ENCODE data around the gene POLD1. TPM values are rescaled to one million over a fixed set of nuclear protein-coding genes. Genes with fewer than 3 reads are reported as not detected.

POLD1 gene
- total and polyA plus RNA-seq, 4 donors: 7.5 to 57.1 (median 8.2) TPM

DNA sequence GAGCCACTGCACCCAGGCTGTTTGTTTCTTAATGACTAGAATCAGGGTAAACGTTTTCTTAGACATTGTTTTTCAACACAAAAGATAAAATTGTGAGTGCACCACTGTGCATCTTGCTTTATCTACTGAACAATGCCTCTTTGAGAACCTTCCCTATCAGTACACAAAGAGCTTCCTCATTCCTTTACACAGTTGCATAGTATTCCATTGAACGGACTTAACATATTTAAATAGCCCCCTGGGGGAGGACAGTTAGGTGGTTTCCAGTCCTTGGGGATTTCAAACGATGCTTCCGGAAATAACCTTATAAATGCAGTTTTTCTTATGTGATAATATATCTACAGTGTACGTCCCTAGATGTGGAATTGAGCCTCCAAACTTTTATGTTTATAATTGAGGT is 8.6 kb downstream of the POLD1 start:
- Histone ChIP-seq H3K27ac (ENCODE audit: low read depth in 1 of 2, low read length in 2 of 2) (no peak overlapping the region), H3K4me1 (ENCODE audit: control insufficient read depth in 4 of 4, insufficient read depth in 4 of 4, low read length in 3 of 4) (no peaks in the 10 kb centered on the region), H3K36me3 (ENCODE audit: control insufficient read depth in 4 of 4, insufficient read depth in 3 of 4, low read depth in 1 of 4, low read length in 3 of 4) (no peaks in the 10 kb centered on the region), H3K4me3 (ENCODE audit: low read depth in 1 of 3, low read length in 3 of 3) (no peak overlapping the region), H3K27me3 (ENCODE audit: control insufficient read depth in 4 of 4, insufficient read depth in 4 of 4, low read length in 3 of 4) (no peaks in the 10 kb centered on the region), H3K9me3 (ENCODE audit: control insufficient read depth in 4 of 4, low read length in 3 of 4) (no peaks in the 10 kb centered on the region), H3K9ac (ENCODE audit: low read depth in 1 of 2, low read length in 2 of 2) (no peak overlapping the region)
- DNase-seq (ENCODE audit: low spot score): no peak
- 95% methylated on average over 5 of the region's 5 CpGs for WGBS
- TF ChIP-seq, protein P1, sequence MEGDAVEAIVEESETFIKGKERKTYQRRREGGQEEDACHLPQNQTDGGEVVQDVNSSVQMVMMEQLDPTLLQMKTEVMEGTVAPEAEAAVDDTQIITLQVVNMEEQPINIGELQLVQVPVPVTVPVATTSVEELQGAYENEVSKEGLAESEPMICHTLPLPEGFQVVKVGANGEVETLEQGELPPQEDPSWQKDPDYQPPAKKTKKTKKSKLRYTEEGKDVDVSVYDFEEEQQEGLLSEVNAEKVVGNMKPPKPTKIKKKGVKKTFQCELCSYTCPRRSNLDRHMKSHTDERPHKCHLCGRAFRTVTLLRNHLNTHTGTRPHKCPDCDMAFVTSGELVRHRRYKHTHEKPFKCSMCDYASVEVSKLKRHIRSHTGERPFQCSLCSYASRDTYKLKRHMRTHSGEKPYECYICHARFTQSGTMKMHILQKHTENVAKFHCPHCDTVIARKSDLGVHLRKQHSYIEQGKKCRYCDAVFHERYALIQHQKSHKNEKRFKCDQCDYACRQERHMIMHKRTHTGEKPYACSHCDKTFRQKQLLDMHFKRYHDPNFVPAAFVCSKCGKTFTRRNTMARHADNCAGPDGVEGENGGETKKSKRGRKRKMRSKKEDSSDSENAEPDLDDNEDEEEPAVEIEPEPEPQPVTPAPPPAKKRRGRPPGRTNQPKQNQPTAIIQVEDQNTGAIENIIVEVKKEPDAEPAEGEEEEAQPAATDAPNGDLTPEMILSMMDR (IDR thresholded peaks at IDR 0.05; ENCODE audit: low read depth, low read length, missing input control): no peak
- TF ChIP-seq TAF1 (conservative IDR thresholded peaks at IDR 0.05) (no peak), HNF4A (conservative IDR thresholded peaks at IDR 0.05) (no peak), FOXA1 (IDR thresholded peaks at IDR 0.05) (no peak)

DNA sequence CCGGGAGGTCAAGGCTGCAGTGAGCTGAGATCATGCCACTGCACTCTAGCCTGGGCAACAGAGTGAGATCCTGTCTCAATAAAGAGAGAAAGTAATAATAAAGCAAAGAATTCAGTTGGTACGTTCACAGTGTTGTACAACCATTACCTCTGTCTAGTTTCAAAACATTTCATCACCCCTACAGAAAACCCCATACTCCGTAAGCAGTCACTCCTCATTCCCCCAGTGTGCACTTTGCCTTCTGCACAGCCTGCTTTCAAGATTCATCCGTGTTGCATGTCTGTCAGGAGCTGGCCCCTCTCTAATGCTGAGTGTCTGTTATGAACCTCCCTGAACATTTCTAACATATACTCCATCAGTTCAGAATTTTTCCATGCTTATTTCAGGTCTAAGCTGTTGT is 9.4 kb downstream of the POLD1 start:
- Histone ChIP-seq H3K4me1 (ENCODE audit: control insufficient read depth in 4 of 4, insufficient read depth in 4 of 4, low read length in 3 of 4) (no peaks in the 10 kb centered on the region), H3K27me3 (ENCODE audit: control insufficient read depth in 4 of 4, insufficient read depth in 4 of 4, low read length in 3 of 4) (no peaks in the 10 kb centered on the region), H3K9ac (ENCODE audit: low read depth in 1 of 2, low read length in 2 of 2) (no peak overlapping the region), H3K4me3 (ENCODE audit: low read depth in 1 of 3, low read length in 3 of 3) (no peak overlapping the region), H3K36me3 (ENCODE audit: control insufficient read depth in 4 of 4, insufficient read depth in 3 of 4, low read depth in 1 of 4, low read length in 3 of 4) (no peaks in the 10 kb centered on the region), H3K27ac (ENCODE audit: low read depth in 1 of 2, low read length in 2 of 2) (no peak overlapping the region), H3K9me3 (ENCODE audit: control insufficient read depth in 4 of 4, low read length in 3 of 4) (no peaks in the 10 kb centered on the region)
- 84% methylated on average over 4 of the region's 4 CpGs for WGBS
- TF ChIP-seq FOXA2 (IDR thresholded peaks at IDR 0.05): no peak
- TF ChIP-seq, protein P1 (IDR thresholded peaks at IDR 0.05; ENCODE audit: low read depth, low read length, missing input control): no peak
- TF ChIP-seq RXRA (IDR thresholded peaks at IDR 0.05): no peak
- no peak for DNase-seq (ENCODE audit: low spot score)

DNA sequence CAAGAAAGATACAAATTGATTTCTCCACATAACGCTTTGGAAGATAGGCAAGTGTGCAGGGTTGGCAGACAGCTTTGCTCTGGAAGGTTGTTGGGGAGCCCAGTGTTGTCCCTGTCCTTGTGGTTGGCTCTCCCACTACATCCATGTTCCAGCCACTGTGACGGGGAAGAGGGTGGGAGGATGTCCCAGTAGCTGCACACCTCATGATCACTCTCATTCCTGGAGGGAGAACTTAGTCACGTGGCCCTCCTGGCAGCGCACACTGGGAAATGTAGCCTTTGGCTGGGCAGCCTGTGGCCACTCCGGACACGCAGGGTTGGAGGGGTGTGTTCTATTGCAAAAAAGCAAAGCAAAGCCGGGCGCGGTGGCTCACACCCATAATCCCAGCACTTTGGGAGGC is 9.9 kb downstream of the POLD1 start:
- no peaks in the 10 kb centered on the region for H3K27me3 ChIP-seq (ENCODE audit: control insufficient read depth in 4 of 4, insufficient read depth in 4 of 4, low read length in 3 of 4)
- no peak overlapping the region for H3K9ac ChIP-seq (ENCODE audit: low read depth in 1 of 2, low read length in 2 of 2)
- WGBS: 95% methylated on average over 9 of the region's 9 CpGs
- H3K4me3 ChIP-seq (ENCODE audit: low read depth in 1 of 3, low read length in 3 of 3): no peak overlapping the region
- H3K4me1 ChIP-seq (ENCODE audit: control insufficient read depth in 4 of 4, insufficient read depth in 4 of 4, low read length in 3 of 4): no peaks in the 10 kb centered on the region
- TF ChIP-seq, protein P1 (IDR thresholded peaks at IDR 0.05; ENCODE audit: low read depth, low read length, missing input control): no peak
- TF ChIP-seq HNF4G (IDR thresholded peaks at IDR 0.05) (no peak), TAF1 (conservative IDR thresholded peaks at IDR 0.05) (no peak), JUND (IDR thresholded peaks at IDR 0.05) (no peak)
- TF ChIP-seq, protein P2, sequence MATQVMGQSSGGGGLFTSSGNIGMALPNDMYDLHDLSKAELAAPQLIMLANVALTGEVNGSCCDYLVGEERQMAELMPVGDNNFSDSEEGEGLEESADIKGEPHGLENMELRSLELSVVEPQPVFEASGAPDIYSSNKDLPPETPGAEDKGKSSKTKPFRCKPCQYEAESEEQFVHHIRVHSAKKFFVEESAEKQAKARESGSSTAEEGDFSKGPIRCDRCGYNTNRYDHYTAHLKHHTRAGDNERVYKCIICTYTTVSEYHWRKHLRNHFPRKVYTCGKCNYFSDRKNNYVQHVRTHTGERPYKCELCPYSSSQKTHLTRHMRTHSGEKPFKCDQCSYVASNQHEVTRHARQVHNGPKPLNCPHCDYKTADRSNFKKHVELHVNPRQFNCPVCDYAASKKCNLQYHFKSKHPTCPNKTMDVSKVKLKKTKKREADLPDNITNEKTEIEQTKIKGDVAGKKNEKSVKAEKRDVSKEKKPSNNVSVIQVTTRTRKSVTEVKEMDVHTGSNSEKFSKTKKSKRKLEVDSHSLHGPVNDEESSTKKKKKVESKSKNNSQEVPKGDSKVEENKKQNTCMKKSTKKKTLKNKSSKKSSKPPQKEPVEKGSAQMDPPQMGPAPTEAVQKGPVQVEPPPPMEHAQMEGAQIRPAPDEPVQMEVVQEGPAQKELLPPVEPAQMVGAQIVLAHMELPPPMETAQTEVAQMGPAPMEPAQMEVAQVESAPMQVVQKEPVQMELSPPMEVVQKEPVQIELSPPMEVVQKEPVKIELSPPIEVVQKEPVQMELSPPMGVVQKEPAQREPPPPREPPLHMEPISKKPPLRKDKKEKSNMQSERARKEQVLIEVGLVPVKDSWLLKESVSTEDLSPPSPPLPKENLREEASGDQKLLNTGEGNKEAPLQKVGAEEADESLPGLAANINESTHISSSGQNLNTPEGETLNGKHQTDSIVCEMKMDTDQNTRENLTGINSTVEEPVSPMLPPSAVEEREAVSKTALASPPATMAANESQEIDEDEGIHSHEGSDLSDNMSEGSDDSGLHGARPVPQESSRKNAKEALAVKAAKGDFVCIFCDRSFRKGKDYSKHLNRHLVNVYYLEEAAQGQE (IDR thresholded peaks at IDR 0.05): no peak
- TF ChIP-seq, protein P3, sequence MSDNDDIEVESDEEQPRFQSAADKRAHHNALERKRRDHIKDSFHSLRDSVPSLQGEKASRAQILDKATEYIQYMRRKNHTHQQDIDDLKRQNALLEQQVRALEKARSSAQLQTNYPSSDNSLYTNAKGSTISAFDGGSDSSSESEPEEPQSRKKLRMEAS (IDR thresholded peaks at IDR 0.05): no peak
- no peak overlapping the region for H3K27ac ChIP-seq (ENCODE audit: low read depth in 1 of 2, low read length in 2 of 2)
- no peak for DNase-seq (ENCODE audit: low spot score)
- H3K36me3 ChIP-seq (ENCODE audit: control insufficient read depth in 4 of 4, insufficient read depth in 3 of 4, low read depth in 1 of 4, low read length in 3 of 4): peaks cover 0 to 1% (median 0%) of the 10 kb centered on the region in 4 donors
- no peaks in the 10 kb centered on the region for H3K9me3 ChIP-seq (ENCODE audit: control insufficient read depth in 4 of 4, low read length in 3 of 4)

All from liver (tissue), 9 donors.